ENCODE results near the gene HMGB1. TPM values are rescaled to one million over a fixed set of nuclear protein-coding genes. Genes with fewer than 3 reads are reported as not detected.

Gene HMGB1
- total RNA-seq, 4 donors from 2014 or later = 212 to 327 (median 271) TPM

- Histone ChIP-seq H3K27me3 (no peaks in the 10 kb centered on the region), H3K4me3 (no peak overlapping the region), H3K36me3 (no peaks in the 10 kb centered on the region), H3K27ac (peak overlapping the region; percentile 2), H3K4me1 (peaks cover 15% of the 10 kb centered on the region), H3K9me3 (no peaks in the 10 kb centered on the region)
- WGBS = 49% methylated on average over 3 of the region's 3 CpGs
- DNase-seq (ENCODE audit: low spot score in 2 of 2) = no peak
- TF ChIP-seq POLR2A (IDR thresholded peaks at IDR 0.05) (no peak), EP300 (IDR thresholded peaks at IDR 0.05) (no peak), POLR2AphosphoS5 (IDR thresholded peaks at IDR 0.05) (no peak), CTCF (IDR thresholded peaks at IDR 0.05) (no peak)
Measured at GRCh38 chr13:30487075-30487470, 21.3 kb upstream of the HMGB1 start.

GRCh38 chr13:30486230-30487074, 20.7 kb upstream of the HMGB1 start:
- peaks cover 15% of the 10 kb centered on the region for H3K4me1 ChIP-seq
- H3K9me3 ChIP-seq = no peaks in the 10 kb centered on the region
- H3K36me3 ChIP-seq = no peaks in the 10 kb centered on the region
- no peak overlapping the region for H3K4me3 ChIP-seq
- 48% methylated on average over 11 of the region's 11 CpGs for WGBS
- DNase-seq (ENCODE audit: low spot score in 2 of 2) = no peak
- peak overlapping the region; percentile 2 for H3K27ac ChIP-seq
- TF ChIP-seq EP300 (IDR thresholded peaks at IDR 0.05) = no peak
- TF ChIP-seq CTCF (IDR thresholded peaks at IDR 0.05) = no peak
- TF ChIP-seq POLR2AphosphoS5 (IDR thresholded peaks at IDR 0.05) = peak in 1 of 3 donors; percentile 56
- no peak for TF ChIP-seq POLR2A (IDR thresholded peaks at IDR 0.05)
- no peaks in the 10 kb centered on the region for H3K27me3 ChIP-seq

- Histone ChIP-seq H3K27me3 (no peaks in the 10 kb centered on the region), H3K9me3 (no peaks in the 10 kb centered on the region), H3K36me3 (no peaks in the 10 kb centered on the region), H3K4me3 (no peak overlapping the region), H3K27ac (no peak overlapping the region), H3K4me1 (peaks cover 12% of the 10 kb centered on the region)
- TF ChIP-seq CTCF (IDR thresholded peaks at IDR 0.05) (no peak), EP300 (IDR thresholded peaks at IDR 0.05) (no peak), POLR2A (IDR thresholded peaks at IDR 0.05) (no peak), POLR2AphosphoS5 (IDR thresholded peaks at IDR 0.05) (no peak)
- no peak for DNase-seq (ENCODE audit: low spot score in 2 of 2)
- WGBS = 62% methylated on average over 8 of the region's 8 CpGs
Measured at GRCh38 chr13:30481241-30481760, 15.6 kb upstream of the HMGB1 start.

GRCh38 chr13:30480292-30480950, 14.7 kb upstream of the HMGB1 start:
- no peak overlapping the region for H3K27ac ChIP-seq
- no peak for DNase-seq (ENCODE audit: low spot score in 2 of 2)

More at GRCh38 chr13:30480292-30480950, 14.7 kb upstream of the HMGB1 start:
- Histone ChIP-seq H3K4me3 (no peak overlapping the region), H3K27me3 (no peaks in the 10 kb centered on the region), H3K36me3 (no peaks in the 10 kb centered on the region), H3K4me1 (peaks cover 5% of the 10 kb centered on the region), H3K9me3 (no peaks in the 10 kb centered on the region)
- no peak for TF ChIP-seq POLR2AphosphoS5 (IDR thresholded peaks at IDR 0.05)
- no peak for TF ChIP-seq CTCF (IDR thresholded peaks at IDR 0.05)
- TF ChIP-seq POLR2A (IDR thresholded peaks at IDR 0.05) = no peak
- no peak for TF ChIP-seq EP300 (IDR thresholded peaks at IDR 0.05)
- 42% methylated on average over 6 of the region's 6 CpGs for WGBS

Data from suprapubic skin (tissue), 4 donors.